Endodermal cell (in vitro differentiated cells): ENCODE results near the gene ZNF346. TPM values are rescaled to one million over a fixed set of nuclear protein-coding genes. Genes with fewer than 3 reads are reported as not detected.

Source experiments
- DNase-seq: peaks from one replicate; pipeline ENCODE4 v3.0.0-alpha.2; 2017
- H3K27ac ChIP-seq: 2 replicates; pipeline ENCODE4 v1.5.1; 2013; ENCODE audit warnings: mild to moderate bottlenecking, low read depth, low read length, moderate library complexity
- H3K27me3 ChIP-seq: 2 replicates; pipeline ENCODE4 v1.6.1; 2013; ENCODE audit warnings: mild to moderate bottlenecking, low read length, moderate library complexity; ENCODE audit not compliant: insufficient read depth, control insufficient read depth, poor library complexity, severe bottlenecking
- H3K36me3 ChIP-seq: 2 replicates; pipeline ENCODE4 v1.7.0; 2013; ENCODE audit warnings: mild to moderate bottlenecking, low read length, moderate library complexity; ENCODE audit not compliant: control insufficient read depth, insufficient read depth
- H3K4me1 ChIP-seq: one replicate; pipeline ENCODE4 v1.7.0; 2013; ENCODE audit warnings: low read length; ENCODE audit not compliant: control insufficient read depth, insufficient read depth
- H3K4me3 ChIP-seq: 2 replicates; pipeline ENCODE4 v1.5.1; 2013; ENCODE audit warnings: mild to moderate bottlenecking, low read length, moderate library complexity
- H3K9ac ChIP-seq: 2 replicates; pipeline ENCODE4 v1.6.1; 2013; ENCODE audit warnings: mild to moderate bottlenecking, low read length, moderate library complexity; ENCODE audit not compliant: poor library complexity, severe bottlenecking; ENCODE audit errors: extremely low read depth
- H3K9me3 ChIP-seq: 2 replicates; pipeline ENCODE4 v1.6.1; 2013; ENCODE audit warnings: mild to moderate bottlenecking, low read length, moderate library complexity; ENCODE audit not compliant: control insufficient read depth
- H3K27ac Mint-ChIP-seq: 2 replicates; pipeline ENCODE4 v1.8.0; 2020; ENCODE audit warnings: mixed read lengths
- H3K27me3 Mint-ChIP-seq: 2 replicates; pipeline ENCODE4 v1.8.0; 2021; ENCODE audit warnings: mild to moderate bottlenecking, mixed read lengths; ENCODE audit not compliant: insufficient read depth
- H3K36me3 Mint-ChIP-seq: 2 replicates; pipeline ENCODE4 v1.8.0; 2020; ENCODE audit warnings: low read depth, mixed read lengths
- H3K4me1 Mint-ChIP-seq: 2 replicates; pipeline ENCODE4 v1.8.0; 2020; ENCODE audit warnings: mixed read lengths
- H3K4me3 Mint-ChIP-seq: 2 replicates; pipeline ENCODE4 v1.8.0; 2020; ENCODE audit warnings: mild to moderate bottlenecking, moderate library complexity, mixed read lengths
- H3K9me3 Mint-ChIP-seq: 2 replicates; pipeline ENCODE4 v1.8.0; 2020; ENCODE audit warnings: mild to moderate bottlenecking, mixed read lengths
- CTCF ChIP-seq: fragments of 200-600 bp; sonication (generic); conservative IDR thresholded peaks from 2 replicates; pipeline ENCODE4 v1.5.0; 2021; ENCODE audit warnings: antibody characterized with exemption, mild to moderate bottlenecking
- WGBS, 2 experiments: methylation state at CpG; one replicate each; pipeline versions ENCODE4 v1.1.5 to v1.1.7; 2013; ENCODE audit warnings: missing lambda C conversion rate in 2 of 2, mixed read lengths in 1 of 2; ENCODE audit not compliant: insufficient coverage in 1 of 2, insufficient read length in 1 of 2; 5-methylcytosine and 5-hydroxymethylcytosine counted together
- total RNA-seq, 2 donors: library from RNA; stranded (reverse); fragmentation: NEBNext Ultra II Directional in 1 of 2; extraction: Animal tissue kit (Norgen Biotek cat#: 25700) in 1 of 2; gene quantifications; 2 replicates in 1 of 2; 3 replicates in 1 of 2; pipeline ENCODE4 v1.2.1, GENCODE V29; 2021

ZNF346 gene
- total RNA-seq, 2 donors from 2014 or later, result 25.4 to 38.6 TPM

- peak within 1 kb of the TSS; percentile 88 for H3K4me3 ChIP-seq
- no peaks in the 10 kb centered on the region for H3K27me3 ChIP-seq
- peak within 1 kb of the TSS; percentile 91 for H3K9ac ChIP-seq
- Mint-ChIP-seq H3K9me3 (no peaks in the 10 kb centered on the region), H3K36me3 (no peaks in the 10 kb centered on the region), H3K4me1 (peaks cover 11% of the 10 kb centered on the region), H3K27me3 (peaks cover 3% of the 10 kb centered on the region), H3K27ac (peak within 1 kb of the TSS; percentile 96), H3K4me3 (peak within 1 kb of the TSS; percentile 86)
- TF ChIP-seq CTCF, result no peak
- no peaks in the 10 kb centered on the region for H3K36me3 ChIP-seq
- WGBS, 2 experiments, result 0% methylated on average over 27 to 83 of the region's 83 CpGs
- peak; percentile 98 for DNase-seq
- peak within 1 kb of the TSS; percentile 89 for H3K27ac ChIP-seq
- H3K9me3 ChIP-seq, result no peaks in the 10 kb centered on the region
- H3K4me1 ChIP-seq, result no peaks in the 10 kb centered on the region
Measured at GRCh38 chr5:177006265-177006972, 16.1 kb upstream of the ZNF346 start, which contains the start of gene UIMC1. TSS of gene UIMC1 (minus strand) at chr5:177006779. CDS start at chr5:176982615, 24,164 bp downstream.

GRCh38 chr5:177008716-177009115 is 13.8 kb upstream of the ZNF346 start:
- 95 to 100% methylated on average over 2 of the region's 2 CpGs for WGBS, 2 experiments
- no peak overlapping the region for H3K4me3 ChIP-seq

GRCh38 chr5:177010153-177010552 is 12.3 kb upstream of the ZNF346 start:
- TF ChIP-seq CTCF, result no peak
- no peak overlapping the region for H3K4me3 ChIP-seq
- WGBS, 2 experiments, result 98 to 100% methylated on average over 3 of the region's 4 CpGs
- no peak overlapping the region for H3K4me3 Mint-ChIP-seq
- no peaks in the 10 kb centered on the region for H3K27me3 ChIP-seq
- H3K27ac ChIP-seq, result no peak overlapping the region
- H3K36me3 Mint-ChIP-seq, result no peaks in the 10 kb centered on the region
- peaks cover 8% of the 10 kb centered on the region for H3K27me3 Mint-ChIP-seq
- H3K27ac Mint-ChIP-seq, result no peak overlapping the region
- H3K9me3 ChIP-seq, result no peaks in the 10 kb centered on the region
- H3K36me3 ChIP-seq, result no peaks in the 10 kb centered on the region
- H3K4me1 Mint-ChIP-seq, result peaks cover 5% of the 10 kb centered on the region
- no peaks in the 10 kb centered on the region for H3K4me1 ChIP-seq
- no peak for DNase-seq
- H3K9me3 Mint-ChIP-seq, result no peaks in the 10 kb centered on the region
- no peak overlapping the region for H3K9ac ChIP-seq

More at GRCh38 chr5:177008716-177009115, 13.8 kb upstream of the ZNF346 start:
- TF ChIP-seq CTCF, result no peak
- no peak for DNase-seq
- Mint-ChIP-seq H3K4me3 (no peak overlapping the region), H3K27ac (no peak overlapping the region), H3K9me3 (no peaks in the 10 kb centered on the region), H3K36me3 (no peaks in the 10 kb centered on the region), H3K27me3 (peaks cover 7% of the 10 kb centered on the region), H3K4me1 (peaks cover 11% of the 10 kb centered on the region)
- H3K9me3 ChIP-seq, result no peaks in the 10 kb centered on the region
- H3K4me1 ChIP-seq, result no peaks in the 10 kb centered on the region
- H3K27me3 ChIP-seq, result no peaks in the 10 kb centered on the region
- no peaks in the 10 kb centered on the region for H3K36me3 ChIP-seq
- no peak overlapping the region for H3K27ac ChIP-seq
- no peak overlapping the region for H3K9ac ChIP-seq
